GM21447 (cell line): ENCODE results near the gene COQ10A.
A peak's percentile ranks its signal among the peaks of the same experiment; 100 is the strongest.
"Not testable (repeated sequence)": the region's sequence is repeated elsewhere in the genome, so short reads cannot be mapped to it uniquely, and the experiment has no call there.

ENCODE experiments used
- ATAC-seq: cut with Tn5 transposase; IDR thresholded peaks from one replicate; pipeline ENCODE4 v1.9.1; 2021; ENCODE audit not compliant: unreplicated experiment

The COQ10A gene

DNA sequence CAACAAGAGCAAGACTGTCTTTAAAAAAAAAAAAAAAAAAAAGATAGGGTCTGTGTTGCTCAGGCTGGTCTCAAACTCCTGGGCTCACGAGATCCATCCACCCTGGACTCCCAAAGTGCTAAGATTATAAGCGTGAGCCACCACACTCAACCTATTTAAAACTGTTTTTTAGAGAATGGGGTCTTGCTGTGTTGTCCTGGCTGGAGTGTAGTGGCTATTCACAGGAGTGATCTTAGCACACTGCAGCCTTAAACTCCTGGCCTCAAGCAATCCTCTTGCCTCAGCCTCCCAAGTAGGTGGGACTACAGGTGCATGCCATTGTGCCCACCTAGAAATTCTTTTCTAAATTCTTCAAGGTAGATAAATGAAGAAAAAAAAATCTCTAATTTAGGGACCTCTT, 7.6 kb downstream of the COQ10A start:
- no peak for ATAC-seq

DNA sequence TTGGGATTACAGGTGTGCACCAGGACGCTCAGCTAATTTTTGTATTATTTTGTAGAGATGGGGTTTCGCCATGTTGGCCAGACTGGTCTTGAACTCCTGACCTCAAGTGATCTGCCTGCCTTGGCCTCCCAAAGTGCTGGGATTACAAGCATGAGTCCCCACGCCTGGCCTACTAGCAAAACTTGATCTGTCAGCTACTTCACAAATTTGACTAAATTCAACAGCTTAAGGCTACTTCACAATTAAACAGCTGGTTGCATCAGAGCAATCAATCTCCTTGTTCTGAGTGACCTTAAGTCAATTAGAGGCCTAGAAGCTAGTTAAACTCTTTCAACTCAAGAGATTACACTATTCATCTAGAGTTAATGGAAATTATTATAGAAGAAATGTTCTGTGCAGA, 12.2 kb downstream of the COQ10A start:
- ATAC-seq, result no peak

DNA sequence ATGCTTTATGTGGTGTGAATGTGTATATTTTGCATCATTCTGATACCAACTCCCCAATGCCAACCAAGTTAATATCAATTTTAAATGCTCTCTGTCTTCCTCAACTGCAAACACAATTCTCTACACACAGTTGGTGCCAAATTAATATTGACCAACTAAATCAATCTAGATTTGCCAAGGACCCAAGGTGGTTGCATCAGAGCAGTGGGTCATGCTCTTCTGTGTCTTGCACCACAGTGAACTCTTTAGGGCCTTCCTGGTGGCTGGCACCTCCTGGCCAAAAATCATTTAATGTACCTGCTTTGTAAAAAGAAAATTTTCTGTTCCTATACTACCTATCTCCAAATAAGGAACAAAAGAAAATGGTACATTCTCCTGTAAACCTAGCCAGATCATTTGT, 14.1 kb downstream of the COQ10A start:
- no peak for ATAC-seq

DNA sequence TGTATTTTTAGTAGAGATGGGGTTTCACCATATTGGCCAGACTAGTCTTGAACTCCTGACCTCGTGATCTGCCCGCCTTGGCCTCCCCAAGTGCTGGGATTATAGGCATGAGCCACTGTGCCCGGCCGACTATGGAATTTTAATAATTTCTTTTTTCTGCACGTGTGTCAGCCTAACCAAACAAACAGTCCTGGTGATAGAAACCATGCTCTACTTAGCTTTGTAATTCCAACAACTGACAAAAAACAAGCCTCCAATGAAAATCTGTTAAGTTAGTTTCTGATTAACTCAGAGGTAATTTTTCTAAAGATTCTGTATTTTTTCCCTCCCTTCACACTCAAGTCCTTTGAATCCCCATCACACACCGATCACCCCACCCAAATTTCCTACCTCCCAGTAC, 15.3 kb downstream of the COQ10A start:
- no peak for ATAC-seq

DNA sequence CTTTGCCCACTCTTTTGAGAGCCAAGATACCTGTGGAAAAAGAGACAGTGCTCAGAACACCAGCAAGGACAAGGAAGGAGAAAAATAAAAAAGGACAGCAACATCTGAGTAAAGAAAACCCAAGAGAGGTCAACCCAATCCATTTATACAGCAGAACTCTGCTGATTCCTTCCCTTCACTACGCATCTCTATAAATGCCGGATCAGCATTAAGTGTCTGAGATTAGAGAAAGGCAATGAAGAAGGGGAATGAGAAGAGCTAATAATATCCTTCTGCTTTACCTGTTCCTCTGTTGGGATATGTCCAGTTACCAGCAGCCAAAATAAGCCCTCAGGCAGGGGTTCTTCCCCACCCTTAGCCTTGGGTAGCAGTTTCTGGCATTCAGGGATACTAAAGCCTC, 15.8 kb downstream of the COQ10A start:
- no peak for ATAC-seq

DNA sequence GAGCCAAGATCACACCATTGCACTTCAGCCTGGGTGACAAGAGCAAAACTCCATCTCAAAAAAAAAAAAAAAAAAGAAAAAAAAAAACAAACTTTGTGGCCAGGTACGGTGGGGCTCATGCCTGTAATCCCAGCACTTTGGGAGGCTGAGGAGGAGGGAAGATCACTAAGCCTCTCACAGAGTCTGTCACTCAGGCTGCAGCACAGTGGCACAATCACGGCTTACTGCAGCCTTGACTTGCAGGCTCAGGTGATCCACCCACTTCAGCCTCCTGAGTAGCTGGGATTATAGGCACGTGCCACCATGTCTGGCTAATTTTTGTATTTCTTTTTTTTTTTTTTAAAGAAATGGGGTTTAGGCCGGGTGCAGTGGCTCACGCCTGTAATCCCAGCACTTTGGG, 17.5 kb downstream of the COQ10A start:
- ATAC-seq, result not testable (repeated sequence)

DNA sequence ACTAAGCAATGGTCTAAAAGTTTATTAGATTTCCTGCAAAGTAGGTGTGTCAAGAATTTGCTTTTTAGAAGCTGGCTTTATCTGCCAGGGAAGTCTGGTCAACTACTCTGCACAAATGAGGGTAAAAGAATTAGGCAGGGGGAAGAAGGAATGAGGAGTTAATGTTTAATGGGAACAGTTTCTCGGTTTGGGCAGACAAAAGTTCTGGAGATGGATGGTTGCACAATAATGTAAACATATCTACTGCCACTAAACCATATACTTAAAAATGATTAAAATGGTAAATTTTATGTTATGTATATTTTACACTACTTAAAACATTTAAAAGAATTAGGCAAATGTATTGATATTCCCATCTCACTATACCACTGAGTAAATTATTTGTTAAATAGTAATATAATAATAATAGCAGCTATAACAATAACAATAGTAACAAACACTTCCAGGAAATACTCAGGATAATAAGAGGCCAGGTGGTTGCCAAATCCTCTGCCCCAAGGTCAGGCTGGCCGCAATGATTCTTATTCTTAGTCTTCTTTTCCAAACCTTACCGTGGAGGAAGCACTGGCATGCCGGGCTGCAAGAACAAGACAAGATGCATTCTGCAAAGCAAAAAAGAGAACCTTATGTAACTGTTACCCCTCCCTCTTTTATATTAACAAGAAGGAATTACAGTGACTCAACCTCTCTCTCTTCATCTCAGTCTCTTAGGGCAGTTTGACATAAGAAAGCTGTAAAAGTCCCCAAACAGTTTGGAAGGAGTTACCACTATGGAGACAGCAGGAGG, 19.5 kb downstream of the COQ10A start:
- ATAC-seq, result no peak

DNA sequence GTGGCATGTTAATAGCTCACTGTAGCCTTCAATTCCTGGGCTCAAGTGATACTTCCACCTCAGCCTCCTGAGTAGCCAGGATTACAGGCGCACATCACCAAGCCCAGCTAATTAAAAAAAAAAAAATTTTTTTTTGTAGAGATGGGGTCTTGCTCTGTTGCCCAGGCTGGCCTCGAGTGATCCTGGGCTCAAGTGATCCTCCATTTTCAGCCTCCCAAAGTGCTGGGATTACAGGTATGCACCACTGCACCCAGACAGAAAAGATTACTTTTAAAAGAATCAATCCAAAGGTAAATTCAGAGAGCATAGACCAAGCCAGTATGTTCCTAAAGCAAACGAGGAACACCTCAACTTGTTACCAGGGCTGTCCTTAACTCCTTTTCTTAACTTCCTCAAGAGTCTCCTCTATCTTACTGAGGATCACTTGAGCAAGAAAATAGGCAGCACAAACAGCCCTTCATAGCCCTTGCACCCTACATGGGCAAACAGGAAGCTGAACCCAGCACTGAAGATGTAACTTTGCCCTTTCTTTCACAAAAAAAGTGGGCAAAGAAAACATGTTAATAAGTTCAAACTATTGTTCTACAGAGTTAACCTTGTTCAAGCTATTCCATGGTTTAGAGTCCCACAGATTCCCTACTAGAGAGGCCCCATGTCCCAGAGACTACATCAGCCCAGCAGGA, 22.1 kb downstream of the COQ10A start:
- no peak for ATAC-seq

DNA sequence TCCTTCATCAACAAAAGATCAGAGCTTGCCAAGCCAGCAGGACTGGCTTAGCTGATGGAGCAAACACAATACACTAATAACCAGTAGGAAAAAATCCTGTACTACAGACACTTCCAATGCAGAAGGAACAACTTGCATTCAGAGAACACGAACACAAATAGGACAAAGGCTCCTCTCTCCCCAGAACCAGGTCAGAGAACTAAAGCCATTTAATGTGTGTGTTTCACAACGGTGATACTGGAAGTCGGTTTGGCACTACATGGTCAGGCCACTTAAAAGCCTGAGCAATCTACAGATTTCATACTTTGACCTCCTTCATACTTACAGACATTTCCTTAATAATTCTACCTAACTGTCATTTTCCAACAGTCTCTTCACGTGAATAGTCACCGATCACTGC, 27.1 kb downstream of the COQ10A start:
- ATAC-seq, result no peak

DNA sequence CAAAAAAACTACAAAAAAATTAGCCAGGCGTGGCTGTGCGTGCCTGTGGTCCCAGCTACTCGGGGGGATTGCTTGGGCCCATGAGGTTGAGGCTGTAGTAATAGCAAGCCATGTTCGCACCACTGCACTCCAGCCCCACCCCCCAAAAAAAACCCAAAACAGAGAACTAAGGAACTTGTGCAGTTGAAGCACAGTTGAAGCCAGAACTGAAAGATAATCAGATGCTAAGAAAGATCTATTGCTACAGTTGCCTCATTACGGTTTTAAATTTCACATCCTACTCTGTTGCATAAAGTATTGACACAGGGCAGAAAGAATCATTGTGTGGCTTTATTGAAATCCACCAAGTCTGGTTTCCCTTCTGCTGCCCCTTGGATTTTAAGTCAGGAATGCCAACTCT, 29.6 kb downstream of the COQ10A start:
- no peak for ATAC-seq

DNA sequence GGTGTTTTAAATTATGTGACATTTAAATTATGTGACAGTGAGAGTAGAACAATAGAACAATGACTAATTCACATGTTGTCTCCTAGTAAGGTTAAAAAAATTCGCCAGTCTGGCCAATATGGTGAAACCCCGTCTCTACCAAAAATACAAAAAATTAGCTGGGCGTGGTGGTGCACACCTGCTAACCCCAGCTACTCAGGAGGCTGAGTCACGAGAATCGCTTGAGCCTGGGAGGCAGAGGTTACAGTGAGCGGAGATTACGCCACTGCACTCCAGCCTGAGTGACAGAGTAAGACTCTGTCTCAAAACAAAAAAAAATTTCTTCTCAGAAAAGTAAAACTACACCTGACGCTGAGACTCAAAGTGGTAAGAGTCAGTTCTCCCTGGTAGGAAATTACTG, 30.7 kb downstream of the COQ10A start:
- no peak for ATAC-seq

DNA sequence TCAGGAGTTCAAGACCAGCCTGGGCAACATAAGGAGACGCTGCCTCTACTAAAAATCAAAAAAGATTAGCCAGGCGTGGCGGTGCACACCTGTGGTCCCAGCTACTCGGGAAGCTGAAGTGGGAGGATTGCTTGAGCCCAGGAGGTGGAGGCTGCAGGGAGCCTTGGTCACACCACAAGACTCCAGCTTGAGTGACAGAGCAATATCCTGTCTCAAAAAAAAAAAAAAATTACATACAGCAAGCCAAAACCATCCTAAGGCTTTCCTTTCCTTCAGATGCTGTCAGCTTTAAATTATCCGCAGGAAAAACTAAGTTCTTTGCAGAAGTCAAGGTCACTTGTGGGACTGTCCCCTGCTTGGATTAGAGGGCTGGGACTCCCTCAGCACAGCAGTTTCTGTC, 32.1 kb downstream of the COQ10A start:
- ATAC-seq, result no peak

DNA sequence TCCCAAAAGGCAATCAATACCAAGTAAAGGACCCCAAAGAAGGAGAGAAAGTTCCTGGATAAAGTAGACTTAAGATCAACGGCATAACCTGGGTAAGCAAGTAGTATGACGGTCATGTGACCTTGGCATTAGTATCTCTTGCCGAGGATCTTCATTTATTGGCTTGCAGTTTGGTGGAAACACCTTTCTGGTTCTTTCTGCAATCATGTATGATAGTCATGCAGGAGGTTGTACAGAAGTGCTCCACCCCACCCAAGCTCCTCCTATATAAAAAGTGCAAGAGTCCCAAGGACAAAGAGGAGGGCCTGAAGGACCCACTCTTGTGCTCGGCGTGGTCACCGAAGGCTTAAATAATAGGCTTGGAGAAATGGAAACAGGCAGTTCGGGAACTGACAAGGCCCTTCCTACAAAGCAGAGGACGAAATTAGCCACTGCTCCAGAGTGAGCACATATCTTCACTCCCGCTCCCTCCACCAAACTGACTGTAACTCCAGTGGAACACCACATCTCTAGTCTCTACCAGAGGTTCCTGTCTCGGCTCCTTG, 32.6 kb downstream of the COQ10A start:
- no peak for ATAC-seq

DNA sequence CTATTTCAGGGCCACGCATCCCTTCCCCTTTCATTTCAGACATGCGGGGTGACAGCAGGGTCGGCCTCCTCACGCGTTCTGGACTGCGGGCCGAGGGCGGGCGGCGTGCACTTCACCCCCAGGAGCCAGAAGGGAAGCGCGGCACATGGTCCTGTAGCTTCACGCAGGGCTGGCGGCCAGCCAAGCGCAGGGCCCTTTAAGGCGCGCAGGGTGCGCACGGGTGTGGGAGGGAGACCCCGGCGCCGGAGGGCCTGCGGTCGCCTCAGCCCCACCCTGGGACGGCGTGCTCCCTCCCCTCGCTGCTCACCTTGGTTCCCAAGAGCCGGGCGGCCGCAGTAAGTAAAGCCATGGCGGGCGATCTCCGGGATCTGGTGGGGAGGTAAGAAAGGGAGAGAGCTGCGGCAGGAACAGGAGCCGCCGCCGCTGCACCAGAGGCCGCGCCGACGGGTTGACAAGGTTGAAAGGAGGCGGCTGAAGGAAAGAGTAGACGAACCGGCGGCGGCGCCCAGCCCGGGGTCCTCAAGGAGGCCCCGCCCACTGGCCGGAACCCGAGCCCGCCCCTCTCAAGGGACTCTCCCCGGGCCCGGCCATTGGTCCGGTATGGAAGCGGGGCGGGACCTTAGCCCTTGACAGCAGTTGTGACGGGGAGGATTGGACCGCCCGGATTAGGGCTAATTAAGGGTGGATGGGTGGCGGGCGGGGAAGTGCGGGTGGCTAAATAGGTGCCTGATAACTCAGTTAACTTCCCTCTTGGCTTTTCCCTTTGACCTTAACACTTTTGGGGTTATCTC, 33.3 kb downstream of the COQ10A start, which contains the start of gene CS:
Gene CS (minus strand): TSS at position 478 of the 791 bp plus-strand sequence. CDS start 129 bp downstream, at position 349.
- ATAC-seq, result peak; percentile 89

DNA sequence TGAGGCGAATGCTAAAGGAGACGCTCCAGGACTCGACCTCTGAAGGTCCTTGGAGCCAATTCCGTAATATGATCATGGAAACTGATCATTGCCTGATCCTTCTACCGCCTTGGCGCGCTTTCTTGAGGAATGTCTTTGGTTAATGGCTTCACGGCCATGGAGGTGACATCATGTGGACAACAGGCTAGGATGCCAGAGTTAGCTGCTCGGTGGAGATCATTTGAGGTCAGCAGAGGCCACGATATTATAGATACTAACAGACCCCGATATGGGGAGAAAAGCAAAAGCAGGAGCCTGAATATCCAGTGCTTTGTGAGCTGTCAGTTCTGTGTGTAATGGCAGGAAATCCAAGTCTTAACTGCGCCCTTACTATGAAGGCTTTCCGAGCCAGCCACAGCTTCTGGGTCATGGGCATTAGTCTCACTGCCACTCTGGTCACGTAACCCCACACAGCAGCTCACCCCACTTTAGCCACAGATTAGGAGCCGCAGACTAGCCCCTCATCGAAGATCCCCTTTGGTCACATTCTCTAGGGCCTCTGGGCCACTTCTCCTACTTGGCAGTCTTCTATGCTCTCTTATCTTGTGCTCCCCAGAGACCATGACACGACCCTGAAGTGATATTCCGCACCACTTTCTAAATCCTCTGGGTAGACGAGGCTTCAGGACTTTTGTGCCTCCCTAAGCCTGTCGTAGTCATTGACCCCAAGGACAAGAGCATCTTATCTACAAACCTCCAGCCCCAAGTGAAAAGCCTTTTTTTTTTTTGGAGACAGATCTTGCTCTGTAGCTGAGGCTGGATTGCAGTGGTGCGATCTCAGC, 34.1 kb downstream of the COQ10A start:
- ATAC-seq, result no peak

DNA sequence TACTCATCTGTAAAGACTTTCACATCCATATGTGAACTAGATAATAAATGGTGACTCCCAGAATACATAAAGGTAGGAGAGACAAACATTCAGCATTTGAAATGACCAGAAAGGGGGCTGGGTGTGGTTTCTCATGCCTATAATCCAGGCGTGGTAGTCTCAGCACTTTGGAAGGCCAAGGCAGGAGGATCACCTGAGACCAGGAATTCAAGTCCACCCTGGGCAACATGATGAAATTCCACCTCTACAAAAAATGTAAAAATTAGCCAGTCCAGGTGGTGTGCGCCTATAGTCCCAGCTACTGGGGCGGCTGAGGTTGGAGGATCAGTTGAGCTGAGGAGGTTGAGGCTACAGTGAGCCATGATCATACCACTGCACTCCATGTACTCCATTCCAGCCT, 37.5 kb downstream of the COQ10A start:
- ATAC-seq, result no peak

DNA sequence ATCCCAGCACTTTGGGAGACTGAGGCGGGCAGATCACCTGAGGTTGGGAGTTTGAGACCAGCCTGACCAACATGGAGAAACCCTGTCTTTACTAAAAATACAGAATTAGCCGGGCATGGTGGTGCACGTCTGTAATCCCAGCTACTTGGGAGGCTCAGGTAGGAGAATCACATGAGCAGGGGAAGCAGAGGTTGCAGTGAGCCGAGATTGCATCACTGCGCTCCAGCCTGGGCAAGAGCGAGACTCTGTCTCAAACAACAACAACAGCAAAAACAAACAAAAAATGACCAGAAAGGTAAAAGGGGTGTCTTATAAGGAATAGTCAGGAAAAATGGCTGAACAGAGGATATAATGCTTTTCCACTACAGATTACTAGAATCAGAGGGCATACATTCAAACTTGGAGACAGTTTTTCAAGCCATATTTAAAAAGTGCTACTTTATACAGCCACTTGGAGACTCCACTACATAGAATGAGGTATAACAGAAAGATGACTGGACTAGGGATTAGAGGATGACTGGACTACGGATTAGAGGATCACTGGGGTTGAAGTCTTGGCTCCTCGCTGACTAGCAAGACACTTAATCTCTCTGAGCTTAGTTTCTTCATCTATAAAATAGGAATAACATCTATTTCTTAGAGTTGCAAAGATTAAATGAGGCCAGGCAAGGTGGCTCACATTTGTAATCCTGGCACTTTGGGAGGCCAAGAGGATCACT, 38.3 kb downstream of the COQ10A start:
- ATAC-seq, result no peak

DNA sequence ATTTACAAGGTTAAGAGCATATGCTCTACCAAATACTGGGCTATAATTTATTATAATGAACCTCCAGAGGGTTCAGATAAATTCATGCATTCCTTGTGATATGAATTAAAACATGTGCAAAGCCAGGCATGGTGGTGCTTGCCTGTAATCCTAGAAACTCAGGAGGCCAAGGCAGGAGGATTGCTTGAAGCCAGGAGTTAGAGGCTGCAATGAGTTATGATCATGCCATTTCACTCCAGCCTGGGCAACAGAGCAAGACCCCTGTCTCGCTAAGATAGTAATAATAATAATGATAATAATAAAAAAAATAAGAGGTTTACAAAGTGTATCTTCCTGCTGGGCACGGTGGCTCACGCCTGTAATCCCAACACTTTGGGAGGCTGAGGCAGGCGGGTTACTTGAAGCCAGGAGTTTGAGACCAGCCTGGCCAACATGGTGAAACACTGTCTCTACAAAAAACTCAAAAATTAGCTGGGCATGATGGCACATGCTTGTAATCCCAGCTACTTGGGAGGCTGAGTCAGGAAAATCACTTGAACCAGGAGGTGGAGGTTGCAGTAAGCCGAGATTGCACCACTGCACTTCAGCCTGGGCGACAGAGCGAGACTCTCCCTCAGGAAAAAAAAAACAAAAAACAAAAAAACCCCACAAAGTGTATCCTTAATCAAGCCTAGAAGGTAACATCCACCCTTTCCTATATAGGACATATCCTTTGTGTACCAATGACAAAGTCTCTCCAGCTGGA, 40.7 kb downstream of the COQ10A start:
- ATAC-seq, result no peak

DNA sequence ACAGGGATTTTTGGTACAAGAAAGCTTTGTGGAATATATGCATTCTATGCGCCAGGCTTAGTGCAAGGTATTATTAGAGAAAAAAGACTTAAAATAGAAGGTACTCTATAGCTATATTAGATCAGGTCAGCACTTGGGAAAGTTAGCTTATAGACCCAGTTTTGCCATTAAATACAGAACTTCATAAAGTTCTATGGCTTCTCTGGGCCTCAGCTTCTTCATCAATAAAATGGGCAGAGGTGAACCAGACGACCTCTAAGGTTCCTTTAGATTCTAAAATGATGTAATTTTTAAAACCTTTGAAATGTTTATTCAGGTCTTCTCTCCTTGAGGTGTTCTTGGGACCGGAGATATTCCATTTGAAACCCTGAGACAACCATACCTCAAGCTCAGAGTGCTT, 42.0 kb downstream of the COQ10A start:
- ATAC-seq, result no peak
